ENCODE measurements around the gene C2CD4C.
"Not testable (repeated sequence)": the region's sequence is repeated elsewhere in the genome, so short reads cannot be mapped to it uniquely, and the experiment has no call there.

The C2CD4C gene

DNA sequence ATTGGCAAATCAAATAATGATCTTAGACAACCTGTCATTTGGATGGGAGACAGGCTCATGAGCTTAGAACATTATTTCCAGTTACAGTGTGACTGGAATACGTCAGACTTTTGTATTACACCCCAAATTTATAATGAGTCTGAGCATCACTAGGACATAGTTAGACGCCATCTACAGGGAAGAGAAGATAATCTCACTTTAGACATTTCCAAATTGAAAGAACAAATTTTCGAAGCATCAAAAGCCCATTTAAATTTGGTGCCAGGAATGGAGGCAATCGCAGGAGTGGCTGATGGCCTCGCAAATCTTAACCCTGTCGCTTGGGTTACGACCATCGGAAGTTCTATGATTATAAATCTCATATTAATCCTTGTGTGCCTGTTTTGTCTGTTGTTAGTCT, 22.8 kb downstream of the C2CD4C start:
- not testable (repeated sequence) for H3K4me2 ChIP-seq (ENCODE audit: low read length); H3K79me2 ChIP-seq (ENCODE audit: insufficient read depth, low read length); H3K27me3 ChIP-seq (ENCODE audit: insufficient read depth, low read length); H3K9me3 ChIP-seq (ENCODE audit: low read length); H3K4me3 ChIP-seq (ENCODE audit: low read depth, low read length, poor library complexity, severe bottlenecking); H3F3A ChIP-seq (ENCODE audit: insufficient read depth, low read length); H3K9me2 ChIP-seq (ENCODE audit: low read depth, low read length); H2AFZ ChIP-seq (ENCODE audit: low read length); H3K27ac ChIP-seq (ENCODE audit: low read depth, low read length, poor library complexity, severe bottlenecking); H3K9ac ChIP-seq (ENCODE audit: low read length); H3K36me3 ChIP-seq (ENCODE audit: insufficient read depth, low read length); H4K20me1 ChIP-seq (ENCODE audit: insufficient read depth, low read length)
- H3K4me1 ChIP-seq (ENCODE audit: insufficient read depth, low read length, severe bottlenecking), result peaks cover 19% of the 10 kb centered on the region

DNA sequence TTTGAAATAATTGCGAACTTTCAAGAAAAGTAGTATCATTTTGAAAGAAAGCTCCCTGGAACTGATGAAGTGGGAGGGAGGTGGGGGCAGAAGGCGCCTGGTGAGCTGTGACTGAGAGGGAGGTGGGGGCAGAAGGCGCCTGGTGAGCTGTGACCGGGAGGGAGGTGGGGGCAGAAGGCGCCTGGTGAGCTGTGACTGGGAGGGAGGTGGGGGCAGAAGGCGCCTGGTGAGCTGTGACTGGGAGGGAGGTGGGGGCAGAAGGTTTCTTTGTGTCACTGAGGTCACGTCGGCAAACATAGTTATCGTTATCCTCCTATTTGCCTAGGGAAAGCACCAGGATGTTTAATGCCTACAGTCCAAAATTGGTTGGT, 24.2 kb downstream of the C2CD4C start:
- Histone ChIP-seq H3F3A (ENCODE audit: insufficient read depth, low read length) (no peaks in the 10 kb centered on the region), H3K9me3 (ENCODE audit: low read length) (no peaks in the 10 kb centered on the region), H3K4me3 (ENCODE audit: low read depth, low read length, poor library complexity, severe bottlenecking) (no peak overlapping the region), H3K9ac (ENCODE audit: low read length) (no peak overlapping the region), H2AFZ (ENCODE audit: low read length) (no peak overlapping the region), H3K4me1 (ENCODE audit: insufficient read depth, low read length, severe bottlenecking) (peaks cover 19% of the 10 kb centered on the region), H3K27me3 (ENCODE audit: insufficient read depth, low read length) (no peaks in the 10 kb centered on the region), H4K20me1 (ENCODE audit: insufficient read depth, low read length) (no peaks in the 10 kb centered on the region), H3K4me2 (ENCODE audit: low read length) (no peak overlapping the region), H3K79me2 (ENCODE audit: insufficient read depth, low read length) (no peaks in the 10 kb centered on the region), H3K9me2 (ENCODE audit: low read depth, low read length) (no peaks in the 10 kb centered on the region), H3K27ac (ENCODE audit: low read depth, low read length, poor library complexity, severe bottlenecking) (no peak overlapping the region), H3K36me3 (ENCODE audit: insufficient read depth, low read length) (no peaks in the 10 kb centered on the region)
- TF ChIP-seq EZH2 (IDR thresholded peaks at IDR 0.05; ENCODE audit: borderline replicate concordance, low read length), result no peak
- TF ChIP-seq, protein P1, sequence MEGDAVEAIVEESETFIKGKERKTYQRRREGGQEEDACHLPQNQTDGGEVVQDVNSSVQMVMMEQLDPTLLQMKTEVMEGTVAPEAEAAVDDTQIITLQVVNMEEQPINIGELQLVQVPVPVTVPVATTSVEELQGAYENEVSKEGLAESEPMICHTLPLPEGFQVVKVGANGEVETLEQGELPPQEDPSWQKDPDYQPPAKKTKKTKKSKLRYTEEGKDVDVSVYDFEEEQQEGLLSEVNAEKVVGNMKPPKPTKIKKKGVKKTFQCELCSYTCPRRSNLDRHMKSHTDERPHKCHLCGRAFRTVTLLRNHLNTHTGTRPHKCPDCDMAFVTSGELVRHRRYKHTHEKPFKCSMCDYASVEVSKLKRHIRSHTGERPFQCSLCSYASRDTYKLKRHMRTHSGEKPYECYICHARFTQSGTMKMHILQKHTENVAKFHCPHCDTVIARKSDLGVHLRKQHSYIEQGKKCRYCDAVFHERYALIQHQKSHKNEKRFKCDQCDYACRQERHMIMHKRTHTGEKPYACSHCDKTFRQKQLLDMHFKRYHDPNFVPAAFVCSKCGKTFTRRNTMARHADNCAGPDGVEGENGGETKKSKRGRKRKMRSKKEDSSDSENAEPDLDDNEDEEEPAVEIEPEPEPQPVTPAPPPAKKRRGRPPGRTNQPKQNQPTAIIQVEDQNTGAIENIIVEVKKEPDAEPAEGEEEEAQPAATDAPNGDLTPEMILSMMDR (IDR thresholded peaks at IDR 0.05; ENCODE audit: low read length), result no peak

DNA sequence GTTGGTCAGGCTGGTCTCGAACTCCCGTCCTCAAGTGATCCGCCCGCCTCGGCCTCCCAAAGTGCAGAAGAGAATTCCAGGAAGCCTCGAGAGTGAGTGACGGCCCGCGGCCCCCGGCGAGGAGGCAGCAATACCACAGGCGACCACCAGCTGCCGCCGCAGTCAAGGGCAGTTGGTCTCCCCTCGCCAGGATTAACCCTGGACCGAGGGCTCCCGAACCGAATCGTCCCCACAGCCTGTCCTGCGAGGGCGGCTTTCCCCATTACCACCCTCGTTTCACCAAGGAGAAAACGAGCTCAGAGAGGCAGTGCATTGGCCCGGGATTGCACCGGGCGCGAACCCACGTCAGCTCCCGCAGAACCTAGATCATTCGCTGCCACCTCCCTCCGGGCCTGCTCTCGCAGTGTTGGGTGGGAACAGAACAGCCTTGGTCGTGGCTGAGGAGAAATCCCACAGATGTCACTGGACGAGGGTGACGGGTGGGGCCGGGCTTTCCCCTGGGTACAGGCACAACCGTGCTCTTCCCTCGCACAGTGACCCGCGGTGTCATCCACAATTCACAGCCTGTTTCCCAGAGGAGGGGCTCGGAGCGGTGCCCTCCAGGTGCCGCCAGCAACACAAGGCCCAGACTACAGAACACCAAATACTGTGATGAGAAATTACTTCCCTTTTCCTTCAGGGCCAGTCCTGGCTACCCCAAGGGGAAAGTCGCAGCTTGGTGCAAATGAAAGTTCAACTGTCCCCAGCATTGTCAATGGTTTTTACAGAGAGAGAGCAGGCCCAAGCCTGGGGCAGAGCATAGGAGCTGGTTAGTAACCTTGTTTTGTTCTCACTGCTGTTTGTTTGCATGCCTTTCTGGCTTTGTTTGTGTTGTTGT, 24.8 kb downstream of the C2CD4C start:
- Histone ChIP-seq H3K9ac (ENCODE audit: low read length) (no peak overlapping the region), H3K4me3 (ENCODE audit: low read depth, low read length, poor library complexity, severe bottlenecking) (no peak overlapping the region), H3K79me2 (ENCODE audit: insufficient read depth, low read length) (no peaks in the 10 kb centered on the region), H3K27ac (ENCODE audit: low read depth, low read length, poor library complexity, severe bottlenecking) (no peak overlapping the region), H3F3A (ENCODE audit: insufficient read depth, low read length) (no peaks in the 10 kb centered on the region), H3K4me1 (ENCODE audit: insufficient read depth, low read length, severe bottlenecking) (peaks cover 19% of the 10 kb centered on the region), H4K20me1 (ENCODE audit: insufficient read depth, low read length) (no peaks in the 10 kb centered on the region), H2AFZ (ENCODE audit: low read length) (no peak overlapping the region), H3K4me2 (ENCODE audit: low read length) (no peak overlapping the region), H3K36me3 (ENCODE audit: insufficient read depth, low read length) (no peaks in the 10 kb centered on the region), H3K27me3 (ENCODE audit: insufficient read depth, low read length) (no peaks in the 10 kb centered on the region), H3K9me3 (ENCODE audit: low read length) (no peaks in the 10 kb centered on the region), H3K9me2 (ENCODE audit: low read depth, low read length) (no peaks in the 10 kb centered on the region)
- TF ChIP-seq, protein P1 (IDR thresholded peaks at IDR 0.05; ENCODE audit: low read length), result no peak; the same call in 1 of the 2 replicates
- TF ChIP-seq EZH2 (IDR thresholded peaks at IDR 0.05; ENCODE audit: borderline replicate concordance, low read length), result no peak

DNA sequence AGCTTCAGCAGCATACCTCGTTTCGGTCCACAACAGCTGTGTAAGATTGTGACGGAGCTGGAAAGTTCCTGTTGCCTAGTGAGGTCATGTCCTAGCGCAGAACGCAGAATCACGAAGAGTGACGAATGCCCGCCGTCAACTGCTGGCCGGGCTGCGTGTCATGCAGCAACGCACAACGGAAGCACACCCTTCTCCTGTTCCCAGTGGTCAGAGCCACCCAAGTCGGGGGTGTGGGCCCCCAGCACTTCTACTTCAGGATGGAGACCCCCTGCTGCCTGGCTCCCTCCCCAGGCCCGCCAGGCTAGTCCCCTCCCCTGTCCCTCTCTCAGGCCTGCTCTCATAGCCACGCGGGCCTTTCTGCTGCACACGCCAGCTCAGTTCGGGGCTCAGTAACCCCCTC, 25.9 kb downstream of the C2CD4C start:
- TF ChIP-seq EZH2 (IDR thresholded peaks at IDR 0.05; ENCODE audit: borderline replicate concordance, low read length), result no peak
- TF ChIP-seq, protein P1 (IDR thresholded peaks at IDR 0.05; ENCODE audit: low read length), result no peak
- H4K20me1 ChIP-seq (ENCODE audit: insufficient read depth, low read length), result no peaks in the 10 kb centered on the region
- H3K9ac ChIP-seq (ENCODE audit: low read length), result peak overlapping the region; percentile 3; the same call in 1 of the 2 replicates
- no peaks in the 10 kb centered on the region for H3K27me3 ChIP-seq (ENCODE audit: insufficient read depth, low read length)
- peak overlapping the region; percentile 42 for H3K4me3 ChIP-seq (ENCODE audit: low read depth, low read length, poor library complexity, severe bottlenecking)
- H2AFZ ChIP-seq (ENCODE audit: low read length), result no peak overlapping the region
- H3K27ac ChIP-seq (ENCODE audit: low read depth, low read length, poor library complexity, severe bottlenecking), result no peak overlapping the region
- no peaks in the 10 kb centered on the region for H3F3A ChIP-seq (ENCODE audit: insufficient read depth, low read length)
- H3K4me1 ChIP-seq (ENCODE audit: insufficient read depth, low read length, severe bottlenecking), result peaks cover 19% of the 10 kb centered on the region
- H3K9me3 ChIP-seq (ENCODE audit: low read length), result no peaks in the 10 kb centered on the region
- H3K36me3 ChIP-seq (ENCODE audit: insufficient read depth, low read length), result no peaks in the 10 kb centered on the region
- no peaks in the 10 kb centered on the region for H3K9me2 ChIP-seq (ENCODE audit: low read depth, low read length)
- peak overlapping the region; percentile 63 for H3K4me2 ChIP-seq (ENCODE audit: low read length)
- H3K79me2 ChIP-seq (ENCODE audit: insufficient read depth, low read length), result no peaks in the 10 kb centered on the region

DNA sequence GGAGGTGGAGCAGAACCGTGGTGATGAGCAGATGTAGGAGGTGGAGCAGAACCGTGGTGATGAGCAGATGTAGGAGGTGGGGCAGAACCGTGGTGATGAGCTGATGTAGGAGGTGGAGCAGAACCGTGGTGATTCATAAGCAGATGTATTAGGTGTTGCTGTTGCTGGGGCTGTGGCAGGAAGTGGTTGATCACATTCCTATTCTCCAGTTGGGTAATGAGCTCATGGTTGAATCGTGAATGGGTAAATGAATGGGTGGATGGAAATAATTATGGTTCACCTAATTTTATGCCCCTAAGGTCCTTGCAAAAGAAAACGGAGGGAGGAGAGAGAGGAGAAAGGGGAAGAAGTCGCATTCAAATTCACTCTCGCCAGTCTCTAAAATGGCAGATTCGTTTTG, 26.4 kb downstream of the C2CD4C start:
- not testable (repeated sequence) for H3K9me3 ChIP-seq (ENCODE audit: low read length); H3K9me2 ChIP-seq (ENCODE audit: low read depth, low read length); H3K79me2 ChIP-seq (ENCODE audit: insufficient read depth, low read length); H3K36me3 ChIP-seq (ENCODE audit: insufficient read depth, low read length); H3K9ac ChIP-seq (ENCODE audit: low read length); H2AFZ ChIP-seq (ENCODE audit: low read length); H4K20me1 ChIP-seq (ENCODE audit: insufficient read depth, low read length); H3F3A ChIP-seq (ENCODE audit: insufficient read depth, low read length); H3K27ac ChIP-seq (ENCODE audit: low read depth, low read length, poor library complexity, severe bottlenecking); H3K27me3 ChIP-seq (ENCODE audit: insufficient read depth, low read length)
- H3K4me1 ChIP-seq (ENCODE audit: insufficient read depth, low read length, severe bottlenecking), result peaks cover 19% of the 10 kb centered on the region
- H3K4me3 ChIP-seq (ENCODE audit: low read depth, low read length, poor library complexity, severe bottlenecking), result peak overlapping the region; percentile 42
- peak overlapping the region; percentile 63 for H3K4me2 ChIP-seq (ENCODE audit: low read length)

Data from OCI-LY1 (cell line).